ENCODE measurements around the gene MYOZ3. TPM values are rescaled to one million over a fixed set of nuclear protein-coding genes. Genes with fewer than 3 reads are reported as not detected.

MYOZ3 gene
- total and polyA plus RNA-seq, 7 donors = 0.16 to 0.92 (median 0.55) TPM; not detected in 2

GRCh38 chr5:150639377-150639692 is 21.7 kb upstream of the MYOZ3 start:
- Histone ChIP-seq H3K4me1 (peaks cover 0 to 83% (median 72%) of the 10 kb centered on the region in 4 donors), H3K27ac (peak overlapping the region; percentile 72 to 86 (median 80)), H3K27me3 (no peaks in the 10 kb centered on the region), H3K9me3 (no peaks in the 10 kb centered on the region), H3K36me3 (no peaks in the 10 kb centered on the region), H3K4me3 (no peak overlapping the region)
- no peak for TF ChIP-seq POLR2AphosphoS5 (IDR thresholded peaks at IDR 0.05)
- TF ChIP-seq POLR2A (IDR thresholded peaks at IDR 0.05) = no peak
- TF ChIP-seq, protein P1, sequence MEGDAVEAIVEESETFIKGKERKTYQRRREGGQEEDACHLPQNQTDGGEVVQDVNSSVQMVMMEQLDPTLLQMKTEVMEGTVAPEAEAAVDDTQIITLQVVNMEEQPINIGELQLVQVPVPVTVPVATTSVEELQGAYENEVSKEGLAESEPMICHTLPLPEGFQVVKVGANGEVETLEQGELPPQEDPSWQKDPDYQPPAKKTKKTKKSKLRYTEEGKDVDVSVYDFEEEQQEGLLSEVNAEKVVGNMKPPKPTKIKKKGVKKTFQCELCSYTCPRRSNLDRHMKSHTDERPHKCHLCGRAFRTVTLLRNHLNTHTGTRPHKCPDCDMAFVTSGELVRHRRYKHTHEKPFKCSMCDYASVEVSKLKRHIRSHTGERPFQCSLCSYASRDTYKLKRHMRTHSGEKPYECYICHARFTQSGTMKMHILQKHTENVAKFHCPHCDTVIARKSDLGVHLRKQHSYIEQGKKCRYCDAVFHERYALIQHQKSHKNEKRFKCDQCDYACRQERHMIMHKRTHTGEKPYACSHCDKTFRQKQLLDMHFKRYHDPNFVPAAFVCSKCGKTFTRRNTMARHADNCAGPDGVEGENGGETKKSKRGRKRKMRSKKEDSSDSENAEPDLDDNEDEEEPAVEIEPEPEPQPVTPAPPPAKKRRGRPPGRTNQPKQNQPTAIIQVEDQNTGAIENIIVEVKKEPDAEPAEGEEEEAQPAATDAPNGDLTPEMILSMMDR (IDR thresholded peaks at IDR 0.05) = no peak
- TF ChIP-seq EP300 (IDR thresholded peaks at IDR 0.05) = no peak
- WGBS, 2 donors = 89 to 91% methylated on average over 3 of the region's 3 CpGs
- intact Hi-C loops (cut with DNase I) = no loop called here
- no peak for DNase-seq

GRCh38 chr5:150639751-150640150 is 21.3 kb upstream of the MYOZ3 start:
- peaks cover 0 to 88% (median 76%) of the 10 kb centered on the region in 4 donors for H3K4me1 ChIP-seq
- no peak for DNase-seq
- H3K36me3 ChIP-seq = no peaks in the 10 kb centered on the region
- TF ChIP-seq POLR2A (IDR thresholded peaks at IDR 0.05) = no peak
- no peak for TF ChIP-seq EP300 (IDR thresholded peaks at IDR 0.05)
- TF ChIP-seq POLR2AphosphoS5 (IDR thresholded peaks at IDR 0.05) = no peak
- TF ChIP-seq, protein P1 (IDR thresholded peaks at IDR 0.05) = no peak
- WGBS, 2 donors = 69 to 72% methylated on average over 5 of the region's 5 CpGs
- intact Hi-C loops (cut with DNase I) = loop anchor here (2.0 kb wide), 1 partner anchor 15 kb away; no protein-coding TSS in a partner anchor
- H3K27ac ChIP-seq = peak overlapping the region; percentile 72 to 86 (median 80)
- H3K4me3 ChIP-seq = no peak overlapping the region
- no peaks in the 10 kb centered on the region for H3K9me3 ChIP-seq
- H3K27me3 ChIP-seq = no peaks in the 10 kb centered on the region

DNA sequence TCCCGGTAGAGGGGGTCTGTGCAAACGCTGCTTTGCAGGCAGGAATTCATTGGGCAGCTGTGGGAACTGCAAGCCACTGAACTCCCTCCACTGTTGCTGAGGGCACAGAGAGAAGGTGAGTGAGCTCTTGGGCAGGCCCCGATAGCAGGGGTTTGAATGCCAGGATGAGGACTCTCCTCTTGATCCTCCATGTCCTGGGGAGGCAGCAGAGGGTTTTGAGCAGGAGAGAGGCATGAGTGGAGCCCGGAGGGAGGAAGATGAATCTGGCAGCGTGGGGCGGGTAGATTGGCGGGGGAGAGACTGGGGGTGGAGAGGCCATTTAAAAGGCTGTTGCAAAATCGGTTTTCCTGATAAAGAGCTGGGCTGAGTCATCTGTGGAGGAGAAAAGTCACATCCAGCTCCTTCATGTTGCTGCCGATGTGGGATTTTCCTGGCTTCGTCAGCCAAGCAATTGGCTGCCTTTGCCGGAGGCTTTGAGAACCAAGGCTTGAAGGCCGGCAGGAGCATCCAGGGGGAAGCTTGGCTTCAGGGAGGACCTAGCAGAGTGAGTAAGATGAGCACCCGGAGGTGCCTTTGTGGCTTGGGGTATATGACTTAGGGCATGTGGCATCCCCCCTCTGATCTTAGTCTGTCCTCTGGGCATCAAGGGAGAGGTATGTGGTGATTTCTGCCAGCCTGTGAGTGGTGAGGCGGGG is 20.6 kb upstream of the MYOZ3 start, which contains the start of gene SYNPO:
TSS of gene SYNPO (plus strand) at position 350 of the 695 bp plus-strand sequence. CDS start 7,616 bp downstream, outside the sequence.
- peak; percentile 91 for DNase-seq
- Histone ChIP-seq H3K9me3 (no peaks in the 10 kb centered on the region), H3K4me1 (peaks cover 0 to 91% (median 83%) of the 10 kb centered on the region in 4 donors), H3K27ac (peak within 1 kb of the TSS; percentile 72 to 86 (median 80)), H3K36me3 (no peaks in the 10 kb centered on the region), H3K27me3 (no peaks in the 10 kb centered on the region), H3K4me3 (peak within 1 kb of the TSS in 1 of 4 donors; percentile 16)
- intact Hi-C loops (cut with DNase I) = loop anchor here (2.0 kb wide), 1 partner anchor 16 kb away; no protein-coding TSS in a partner anchor
- peak in 3 of 4 donors; percentile 29 to 55 (median 34) for TF ChIP-seq POLR2AphosphoS5 (IDR thresholded peaks at IDR 0.05)
- TF ChIP-seq, protein P1 (IDR thresholded peaks at IDR 0.05) = no peak
- 67 to 78% methylated on average over 14 of the region's 14 CpGs for WGBS, 2 donors

DNA sequence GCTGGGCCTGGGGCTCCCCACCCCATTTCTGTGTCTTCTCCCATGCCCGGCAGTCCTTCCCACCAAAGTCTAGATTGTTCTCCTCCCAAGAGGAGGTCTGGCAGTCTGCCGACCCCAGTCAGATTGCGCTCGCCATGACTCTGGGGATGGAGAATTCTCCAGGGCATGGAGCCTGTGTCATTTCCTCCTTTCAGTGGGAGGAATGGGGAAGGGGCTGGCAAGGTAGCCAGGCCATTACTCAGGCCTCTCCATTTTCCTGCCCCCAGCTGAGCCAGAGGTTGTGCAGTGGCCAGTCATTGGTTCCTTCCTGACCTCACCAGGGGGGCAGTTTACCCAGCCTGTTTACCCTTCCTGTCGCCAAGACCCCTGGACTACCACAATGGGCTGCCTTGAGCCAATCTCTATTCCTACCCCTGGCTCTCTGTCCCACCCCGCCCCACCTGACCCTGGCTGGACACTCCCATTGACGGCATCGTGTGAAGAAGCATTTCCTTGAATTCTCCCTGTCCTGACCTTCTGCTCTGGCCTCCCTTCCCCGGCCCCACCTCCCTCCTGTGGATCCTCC is 20.0 kb upstream of the MYOZ3 start:
- peaks cover 0 to 94% (median 85%) of the 10 kb centered on the region in 4 donors for H3K4me1 ChIP-seq
- H3K9me3 ChIP-seq = no peaks in the 10 kb centered on the region
- H3K36me3 ChIP-seq = no peaks in the 10 kb centered on the region
- no peaks in the 10 kb centered on the region for H3K27me3 ChIP-seq
- intact Hi-C loops (cut with DNase I) = loop anchor here (2.0 kb wide), 1 partner anchor 16 kb away; no protein-coding TSS in a partner anchor
- DNase-seq = no peak
- peak overlapping the region in 1 of 4 donors; percentile 16 for H3K4me3 ChIP-seq
- H3K27ac ChIP-seq = peak overlapping the region; percentile 72 to 86 (median 80)
- WGBS, 2 donors = 75 to 77% methylated on average over 9 of the region's 9 CpGs
- no peak for TF ChIP-seq EP300 (IDR thresholded peaks at IDR 0.05)
- TF ChIP-seq, protein P1 (IDR thresholded peaks at IDR 0.05) = no peak
- no peak for TF ChIP-seq POLR2A (IDR thresholded peaks at IDR 0.05)
- TF ChIP-seq POLR2AphosphoS5 (IDR thresholded peaks at IDR 0.05) = peak in 1 of 4 donors; percentile 18

Data from sigmoid colon (tissue), 7 donors.